NK-92 (cell line): Measurements from ENCODE around the gene FNIP2.
"Not testable (repeated sequence)": the region's sequence is repeated elsewhere in the genome, so short reads cannot be mapped to it uniquely, and the experiment has no call there.

Source experiments
- DNase-seq: peaks from one replicate; lab custom pipeline; 2025; ENCODE audit not compliant: unreplicated experiment; lab: John Stamatoyannopoulos, UW

The FNIP2 gene

DNA sequence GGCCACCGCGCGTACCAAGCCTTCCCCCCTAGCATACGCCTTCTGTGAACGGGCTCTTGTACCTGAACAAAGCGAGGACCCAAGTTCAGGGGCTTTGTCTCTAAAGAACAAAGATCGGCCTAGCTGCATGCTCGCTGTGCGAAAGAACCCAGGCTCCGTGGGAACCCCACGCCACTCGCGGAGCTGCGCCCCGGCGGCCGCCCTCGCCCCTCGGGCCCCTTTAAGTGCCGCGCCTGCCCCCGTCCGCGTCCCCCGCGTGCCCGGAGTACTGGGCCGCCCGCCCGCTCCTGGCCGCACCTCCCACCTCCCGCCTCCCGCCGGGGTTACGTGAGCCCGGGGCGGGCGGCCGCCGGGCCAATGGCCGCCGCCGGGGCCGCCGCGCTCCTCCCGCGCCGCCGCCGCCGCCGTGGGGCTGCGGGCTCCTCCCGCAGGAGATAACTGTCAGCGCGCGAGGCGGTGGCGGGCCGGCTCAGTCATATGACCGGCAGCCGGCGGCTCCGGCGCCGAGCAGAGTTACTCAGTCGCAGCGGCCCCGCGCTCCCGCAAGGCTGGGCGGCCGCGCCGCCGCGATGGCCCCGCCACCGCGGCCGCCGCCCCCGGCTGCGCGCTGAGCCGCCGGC lies at the start of gene FNIP2:
Gene FNIP2, plus strand, starts transcription at position 472 of the 620 bp plus-strand sequence. CDS start 187 bp downstream, outside the sequence.
- no peak for DNase-seq

DNA sequence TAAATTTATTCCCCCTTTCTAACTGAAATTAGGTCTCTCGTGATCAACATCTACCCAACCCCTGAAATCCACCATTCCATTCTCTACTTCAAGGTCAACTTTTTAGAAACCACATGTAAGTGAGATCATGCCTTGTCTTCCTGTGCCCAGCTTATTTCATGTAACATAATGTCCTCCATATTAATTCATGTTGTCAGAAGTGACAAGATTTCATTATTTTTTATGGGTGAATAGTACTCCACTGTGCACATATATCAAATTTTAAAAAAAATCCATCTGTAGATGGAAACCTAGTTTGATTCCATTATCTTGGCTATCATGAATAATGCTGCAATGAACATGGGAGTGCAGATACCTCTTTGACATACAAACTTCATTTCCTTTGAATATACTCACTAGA lies 47.1 kb upstream of the FNIP2 start:
- no peak for DNase-seq

DNA sequence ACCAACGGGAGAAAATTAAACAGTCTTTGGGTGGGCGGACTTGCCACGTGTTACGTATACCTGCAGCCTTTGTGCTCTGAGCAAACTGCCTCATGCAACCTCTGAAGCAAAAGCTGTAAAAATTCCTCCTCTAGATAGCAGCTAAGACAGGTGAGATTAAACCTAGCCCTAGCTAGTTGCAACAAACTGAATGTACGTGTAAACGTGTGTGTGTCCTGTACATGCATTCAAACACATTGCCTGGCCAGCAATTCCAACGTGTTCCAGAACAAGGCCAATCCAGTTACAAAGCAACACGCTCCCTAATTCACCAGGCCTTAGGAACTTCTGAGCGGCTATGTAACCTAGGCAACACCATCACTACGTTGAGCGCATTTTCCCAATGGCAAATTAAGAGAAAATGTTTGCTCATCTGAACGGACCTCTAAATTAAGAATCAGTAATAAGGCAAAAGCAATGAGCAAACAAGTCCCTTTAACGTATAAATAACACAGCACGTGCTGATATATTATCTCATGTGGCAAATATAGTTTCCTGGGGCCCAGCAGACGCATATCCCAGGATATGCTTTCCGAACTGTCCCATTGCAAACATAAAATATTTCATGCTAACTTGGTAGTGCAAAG lies 46.4 kb upstream of the FNIP2 start:
- no peak for DNase-seq

DNA sequence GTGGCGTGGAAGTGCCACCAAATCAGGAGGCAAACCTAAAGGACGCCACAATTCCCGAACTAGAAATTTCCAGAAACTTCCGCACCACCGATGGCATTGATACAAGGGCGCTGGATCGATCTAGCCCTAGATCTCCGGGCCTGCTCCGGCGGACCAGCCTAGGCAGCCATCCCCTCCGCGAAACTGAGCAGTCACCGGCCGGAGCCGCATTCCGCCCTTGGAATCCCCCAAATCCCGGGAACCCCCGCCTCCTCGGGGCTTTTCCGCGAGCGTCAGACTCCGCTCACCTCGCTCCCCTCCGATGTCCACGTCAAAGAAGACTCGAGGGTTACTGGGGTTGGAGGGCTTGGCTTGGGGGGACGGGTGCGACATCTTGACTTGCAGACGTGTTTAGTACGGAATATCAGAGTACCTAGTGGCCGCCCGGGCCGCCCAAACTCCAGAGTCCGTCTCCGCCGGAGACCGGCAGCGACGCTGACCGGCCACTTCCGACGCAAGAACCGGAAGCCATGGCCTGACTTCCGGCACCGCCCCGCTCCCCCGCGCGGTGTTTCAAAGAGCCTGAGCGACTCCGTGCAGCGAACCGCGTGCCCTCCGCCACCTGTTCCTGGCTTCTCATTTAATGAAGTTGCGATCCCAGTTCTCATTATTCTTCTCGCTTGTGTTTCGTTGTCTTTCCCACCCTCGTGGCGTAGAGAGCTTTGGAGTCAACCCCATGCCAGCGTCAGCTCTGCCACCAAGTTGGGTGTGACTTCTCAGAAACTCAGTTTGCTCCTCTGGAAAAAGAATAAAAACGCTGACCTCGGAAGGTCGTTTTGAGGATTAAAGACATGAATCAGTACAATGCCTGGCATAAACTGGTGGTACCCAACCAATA lies 45.7 kb upstream of the FNIP2 start, which contains the start of gene PPID:
Gene PPID, minus strand, starts transcription at position 480 of the 877 bp plus-strand sequence. Its CDS starts 108 bp downstream, at position 372.
- DNase-seq = no peak

DNA sequence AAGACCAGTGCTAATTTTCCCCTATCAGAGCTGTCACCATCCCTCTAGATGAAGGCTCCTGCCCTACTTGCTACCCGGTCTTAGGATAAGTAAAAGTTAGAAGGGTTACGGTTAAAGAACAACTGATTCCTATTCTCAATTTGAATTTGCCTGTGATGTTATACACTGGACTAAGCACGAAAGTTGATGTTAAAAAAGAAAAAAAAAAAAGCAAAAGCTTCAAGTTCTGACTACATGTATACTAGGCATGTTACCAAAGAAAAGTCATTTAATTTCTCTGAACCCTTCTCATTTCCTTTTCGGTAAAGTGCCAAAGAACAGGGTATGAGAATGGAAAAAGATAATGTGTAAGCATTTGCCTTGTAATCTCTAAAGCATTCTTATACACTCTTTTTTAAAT lies 44.2 kb upstream of the FNIP2 start:
- DNase-seq = no peak

DNA sequence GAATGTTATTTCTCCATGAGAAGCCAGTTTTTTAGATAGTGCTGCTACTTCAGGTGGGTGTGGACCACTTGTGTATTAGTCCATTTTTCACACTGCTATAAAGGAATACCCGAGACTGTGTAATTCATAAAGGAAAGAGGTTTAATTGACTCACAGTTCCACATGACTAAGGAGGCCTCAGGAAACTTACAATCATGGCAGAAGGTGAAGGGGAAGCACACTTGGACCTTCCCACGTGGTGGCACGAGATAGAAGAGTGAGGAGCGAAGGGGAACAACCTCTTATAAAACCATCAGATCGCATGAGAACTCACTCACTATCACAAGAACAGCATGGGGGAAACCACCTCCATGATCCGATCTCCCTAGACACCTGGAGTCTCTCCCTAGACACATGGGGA lies 42.2 kb upstream of the FNIP2 start:
- no peak for DNase-seq

DNA sequence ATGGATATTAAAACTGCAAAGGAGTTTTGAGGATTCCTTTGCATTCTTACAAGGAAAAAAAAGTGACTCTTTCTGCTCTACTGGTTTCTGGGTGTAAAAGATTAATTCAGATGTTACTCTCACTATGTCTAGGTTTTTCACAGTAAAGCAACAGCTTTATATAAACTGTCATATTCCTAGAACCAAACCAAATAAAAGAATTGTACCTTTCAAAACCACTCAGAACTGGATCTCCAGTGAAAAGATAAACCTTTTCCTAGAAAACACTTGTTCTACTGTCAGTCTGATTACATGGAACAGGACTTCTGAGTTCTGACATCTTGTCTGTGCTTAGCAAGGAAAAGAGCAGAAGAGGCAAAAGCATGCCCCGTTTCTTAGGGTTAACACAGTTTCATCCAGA lies 40.6 kb upstream of the FNIP2 start:
- DNase-seq = no peak

DNA sequence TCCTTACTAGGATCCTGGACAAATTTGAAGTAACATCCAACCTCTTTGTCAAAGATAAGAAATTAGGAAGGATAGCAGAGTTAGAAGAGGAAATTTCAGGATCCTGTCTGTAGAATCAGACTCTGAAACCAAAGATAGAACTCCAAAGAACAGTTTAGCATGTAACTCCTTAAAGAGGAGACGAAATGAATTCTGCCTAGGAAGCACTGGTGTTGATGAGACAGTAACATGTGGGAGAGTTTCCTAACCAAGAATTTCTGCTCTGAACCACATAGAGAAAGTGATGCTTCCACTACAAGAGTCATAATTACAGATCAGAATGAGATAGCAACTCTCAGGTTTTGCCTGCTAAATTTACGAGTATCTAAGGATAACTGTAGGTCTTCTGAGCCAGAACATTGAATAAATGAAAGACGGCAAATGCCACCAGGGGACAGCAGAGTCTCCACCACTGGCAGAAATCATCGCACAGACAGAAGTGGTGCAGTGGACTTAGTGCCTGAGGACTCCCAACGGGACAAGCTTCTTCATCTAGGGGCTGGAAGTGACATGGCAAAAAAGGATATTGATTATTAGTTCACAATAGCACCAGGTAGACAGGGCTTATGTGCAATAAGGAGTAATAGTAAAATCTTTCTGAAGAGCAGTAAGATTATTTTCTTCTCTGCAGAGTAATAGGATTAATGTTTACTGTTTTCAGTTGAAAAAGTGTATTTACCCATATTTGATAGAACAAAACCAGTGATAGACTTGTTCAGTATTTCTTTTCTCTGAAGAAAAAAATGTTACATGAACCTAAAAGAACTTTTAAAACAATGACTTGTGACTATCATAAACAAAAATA lies 38.9 kb upstream of the FNIP2 start:
- no peak for DNase-seq

DNA sequence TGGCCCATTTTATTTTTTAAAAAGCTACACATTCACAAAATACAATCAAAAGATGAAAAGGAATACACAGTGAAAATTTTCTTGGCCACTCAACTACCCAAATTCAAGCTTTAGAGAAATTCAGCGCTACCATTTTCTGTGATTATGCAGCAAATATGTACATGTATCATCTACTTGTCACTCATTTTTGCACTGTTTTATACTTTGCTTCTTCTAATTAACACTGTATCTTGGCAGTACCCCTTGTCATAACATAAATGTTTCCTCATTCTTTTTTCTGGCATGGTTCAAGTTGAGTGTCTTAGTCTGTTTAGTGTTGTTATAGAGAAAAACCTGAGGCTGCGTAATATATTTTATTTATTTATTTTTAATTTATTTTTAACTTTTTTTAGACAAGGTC lies 30.0 kb upstream of the FNIP2 start:
- DNase-seq = no peak

DNA sequence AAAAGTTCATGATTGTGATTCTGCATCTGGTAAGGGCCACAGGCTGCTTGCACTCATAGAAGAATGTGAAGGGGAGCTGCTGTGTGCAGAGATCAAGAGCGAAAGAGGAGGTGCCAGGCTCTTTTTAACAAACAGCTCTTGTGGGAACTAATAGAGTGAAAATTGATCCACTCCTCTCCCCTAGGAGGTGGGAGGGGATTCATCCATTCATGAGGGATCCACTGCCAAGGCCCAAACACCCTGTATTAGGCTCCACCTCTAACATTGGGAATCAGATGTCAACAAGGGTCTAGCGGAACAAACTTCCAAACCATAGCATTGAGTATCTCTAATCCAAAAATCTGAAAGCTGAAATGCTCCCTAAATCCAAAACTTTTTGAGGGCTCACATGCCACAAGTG lies 29.2 kb upstream of the FNIP2 start:
- DNase-seq = no peak

DNA sequence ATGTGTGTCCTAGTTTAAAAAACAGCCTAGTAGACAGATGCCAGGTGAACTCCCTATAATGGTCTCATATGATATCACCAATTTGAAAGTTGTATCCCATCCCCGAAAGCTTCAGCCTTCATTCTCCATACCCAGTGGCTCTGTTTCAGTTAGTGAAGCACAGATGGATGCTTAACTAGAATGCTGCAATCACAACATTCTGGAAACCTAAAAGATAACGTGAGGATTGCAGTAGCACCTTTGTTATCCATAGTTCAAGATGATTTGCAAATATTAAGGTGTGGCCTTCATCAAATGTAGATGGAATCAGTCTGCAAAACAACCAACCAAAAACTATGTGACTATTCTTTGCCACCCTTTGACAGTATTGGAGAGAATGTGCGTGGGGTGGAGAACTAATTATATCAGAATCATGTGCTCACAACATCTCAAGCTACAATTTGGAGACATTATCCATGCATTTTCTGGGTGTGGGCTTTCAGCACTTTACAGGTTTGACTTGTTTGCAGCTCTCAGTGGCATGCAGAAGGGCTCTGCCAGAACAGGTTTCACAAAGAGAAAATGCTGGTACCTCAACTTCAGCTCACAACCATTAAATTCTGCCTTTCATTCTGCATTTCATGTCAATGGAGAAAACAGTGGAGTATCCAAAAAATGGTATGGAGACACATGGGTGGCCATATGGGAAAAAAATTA lies 27.4 kb upstream of the FNIP2 start:
- no peak for DNase-seq

DNA sequence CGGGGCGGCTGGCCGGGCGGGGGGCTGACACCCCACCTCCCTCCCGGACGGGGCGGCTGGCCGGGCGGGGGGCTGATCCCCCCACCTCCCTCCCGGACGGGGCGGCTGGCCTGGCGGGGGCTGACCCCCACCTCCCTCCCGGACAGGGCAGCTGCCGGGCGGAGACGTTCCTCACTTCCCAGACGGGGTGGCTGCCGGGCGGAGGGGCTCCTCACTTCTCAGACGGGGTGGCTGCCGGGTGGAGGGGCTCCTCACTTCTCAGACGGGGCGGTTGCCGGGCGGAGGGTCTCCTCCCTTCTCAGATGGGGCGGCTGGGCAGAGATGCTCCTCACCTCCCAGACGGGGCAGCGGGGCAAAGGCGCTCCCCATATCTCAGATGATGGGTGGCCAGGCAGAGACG lies 22.3 kb upstream of the FNIP2 start:
- DNase-seq = not testable (repeated sequence)

DNA sequence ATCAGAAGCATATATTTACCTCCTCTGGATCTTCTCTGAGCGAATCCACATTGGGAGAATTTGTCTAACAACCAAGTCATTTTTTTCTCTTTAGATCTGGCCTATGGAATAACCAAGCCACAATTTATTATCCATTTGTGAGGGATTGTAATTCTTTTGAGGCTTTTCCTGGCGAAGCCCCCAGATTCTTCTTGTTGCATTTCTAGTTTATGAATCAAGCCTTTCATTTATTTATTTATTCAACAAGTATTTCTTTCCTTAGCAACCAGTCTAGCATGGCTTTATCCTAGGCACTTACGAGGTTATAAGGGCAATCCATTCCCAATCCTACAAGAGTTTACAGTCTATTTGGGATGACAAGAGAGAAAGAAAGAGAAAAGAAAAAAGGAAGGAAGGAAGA lies 18.4 kb upstream of the FNIP2 start:
- DNase-seq = no peak

DNA sequence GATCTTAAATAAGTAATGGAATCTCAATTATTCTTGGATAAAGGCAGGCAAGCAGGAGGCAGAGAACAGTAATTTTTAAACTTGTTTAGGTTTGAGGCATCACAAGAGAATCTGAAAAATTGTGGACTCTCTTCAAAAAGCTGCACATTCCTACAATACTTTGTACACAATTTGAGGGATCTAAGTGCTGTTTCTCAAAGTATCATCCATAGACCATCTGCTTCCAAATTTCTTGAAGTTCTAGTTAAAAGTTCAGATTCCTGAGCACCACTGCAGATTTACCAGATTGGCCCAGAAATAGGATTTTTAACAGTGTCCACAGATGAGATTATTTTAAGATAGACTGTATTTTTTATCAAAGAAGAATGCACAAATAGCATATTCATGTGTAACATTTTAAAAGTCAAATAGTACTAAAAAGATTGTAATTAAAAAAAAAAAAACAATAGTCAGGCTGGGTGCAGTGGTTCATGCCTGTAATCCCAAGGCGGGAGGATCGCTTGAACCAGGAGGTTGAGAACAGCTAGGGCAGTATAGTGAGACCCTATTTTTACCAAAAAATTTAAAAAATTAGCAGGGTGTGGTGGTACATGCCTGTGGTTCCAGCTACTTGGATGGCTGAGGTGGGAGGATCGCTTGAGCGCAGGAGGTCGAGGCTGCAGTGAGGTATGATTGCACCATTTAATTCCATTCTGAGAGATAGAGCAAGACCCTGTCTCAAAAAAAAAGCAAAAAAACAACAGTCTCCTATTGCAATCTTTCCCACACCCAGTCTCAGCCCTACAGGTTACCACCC lies 14.2 kb upstream of the FNIP2 start:
- DNase-seq = no peak

DNA sequence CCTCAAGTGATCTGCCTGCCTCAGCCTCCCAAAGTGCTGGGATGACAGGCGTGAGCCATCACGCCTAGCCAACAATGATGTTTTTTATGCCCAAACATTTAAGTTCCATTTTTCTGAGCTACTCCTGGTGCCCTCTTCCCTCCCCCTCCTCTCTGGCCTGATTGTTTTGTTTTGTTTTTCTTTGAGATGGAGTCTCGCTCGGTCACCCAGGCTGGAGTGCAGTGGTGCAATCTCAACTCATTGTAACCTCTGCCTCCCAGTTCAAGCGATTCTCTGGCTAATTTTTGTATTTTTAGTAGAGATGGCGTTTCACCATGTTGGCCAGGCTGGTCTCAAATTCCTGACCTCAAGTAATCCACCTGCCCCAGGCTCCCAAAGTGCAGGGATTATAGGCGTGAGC lies 13.0 kb upstream of the FNIP2 start:
- not testable (repeated sequence) for DNase-seq

DNA sequence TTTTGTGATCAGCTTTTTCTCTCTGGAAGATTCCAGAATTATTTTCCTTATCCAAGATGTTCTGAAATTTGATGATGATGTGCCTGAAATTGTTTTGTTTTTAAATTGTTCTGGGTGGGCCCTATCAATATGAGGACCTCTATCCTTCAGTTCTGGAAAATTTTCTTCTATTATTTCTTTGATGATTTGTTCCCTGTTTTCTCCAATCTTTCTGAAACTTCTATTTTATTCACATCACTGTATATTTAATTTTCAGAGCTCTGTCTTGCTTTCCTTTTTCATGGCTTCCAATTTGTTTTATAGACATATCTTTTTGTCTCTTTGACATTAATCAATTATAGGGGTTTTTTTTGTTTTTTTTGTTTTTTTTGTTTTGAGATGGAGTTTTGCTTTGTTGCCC lies 12.2 kb upstream of the FNIP2 start:
- no peak for DNase-seq

DNA sequence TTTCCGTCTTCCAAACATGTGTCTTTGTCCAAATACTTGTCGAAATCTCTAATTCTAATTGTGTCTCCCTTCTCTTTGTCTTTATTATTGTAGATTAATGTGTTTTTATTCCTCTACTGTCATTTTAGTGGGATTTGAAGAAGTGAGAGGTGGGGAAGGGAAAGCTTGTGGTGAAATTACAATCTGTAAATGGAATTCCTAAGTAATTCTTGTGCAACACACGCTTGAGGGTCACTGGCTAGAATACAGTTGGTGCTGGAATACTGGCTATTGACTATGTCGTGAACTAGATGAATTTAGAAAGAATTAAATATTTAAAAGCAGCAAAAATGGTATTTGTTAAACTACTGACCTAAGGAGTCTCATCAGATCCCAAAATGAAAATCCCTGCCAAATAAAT lies 10.7 kb upstream of the FNIP2 start:
- no peak for DNase-seq

DNA sequence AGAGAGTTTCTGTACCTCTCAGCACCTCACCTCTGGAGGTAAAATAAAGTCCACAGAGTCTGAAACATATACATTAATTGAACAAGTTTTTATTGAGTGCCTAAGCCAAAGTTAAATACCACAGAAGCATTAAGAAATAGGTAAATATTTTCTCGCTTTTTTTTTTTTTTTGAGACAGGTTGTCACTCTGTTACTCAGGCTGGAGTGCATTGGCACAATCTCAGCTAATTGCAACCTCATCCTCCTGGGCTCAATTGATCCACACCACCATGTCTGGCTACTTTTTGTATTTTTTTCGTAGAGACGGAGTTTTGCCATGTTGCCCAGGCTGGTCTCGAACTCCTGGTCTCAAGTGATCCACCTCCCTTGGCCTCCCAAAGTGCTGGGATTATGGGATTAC lies 10.1 kb upstream of the FNIP2 start:
- no peak for DNase-seq

DNA sequence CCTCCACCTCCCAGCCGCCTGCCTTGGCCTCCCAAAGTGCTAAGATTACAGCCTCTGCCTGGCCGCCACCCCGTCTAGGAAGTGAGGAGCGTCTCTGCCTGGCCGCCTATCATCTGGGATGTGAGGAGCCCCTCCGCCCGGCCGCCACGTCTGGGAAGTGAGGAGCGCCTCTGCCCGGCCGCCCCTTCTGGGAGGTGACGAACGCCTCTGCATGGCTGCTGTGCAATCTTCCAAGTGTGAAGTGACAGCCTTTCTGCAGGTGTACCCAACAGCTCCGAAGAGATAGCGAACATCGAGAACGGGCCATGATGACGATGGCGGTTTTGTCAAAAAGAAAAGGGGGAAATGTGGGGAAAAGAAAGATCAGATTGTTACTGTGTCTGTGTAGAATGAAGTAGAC lies 9.3 kb upstream of the FNIP2 start:
- DNase-seq = not testable (repeated sequence)

DNA sequence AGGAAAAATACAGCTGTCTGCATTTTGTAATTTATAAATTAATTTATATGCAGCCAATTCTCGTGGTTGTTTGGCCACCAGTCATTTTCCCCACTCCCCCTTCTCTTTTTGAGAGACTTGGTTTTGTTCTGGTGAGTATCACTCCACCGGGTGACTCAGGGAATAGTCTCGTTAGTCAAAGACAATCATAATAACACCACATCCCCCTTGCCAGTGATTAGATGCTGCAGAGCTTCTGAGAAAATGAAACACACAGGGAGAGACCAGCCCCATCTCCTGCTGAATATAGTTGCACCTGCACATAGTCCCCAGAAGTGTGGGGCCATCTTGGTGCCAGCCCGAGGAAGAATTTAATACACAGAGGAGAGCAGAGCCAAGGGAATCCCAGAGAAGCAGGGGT lies 8.0 kb upstream of the FNIP2 start:
- no peak for DNase-seq
